GM20000 (cell line): ENCODE measurements around the gene IL1RAPL1.

Source experiments
- DNase-seq: peaks from one replicate; pipeline ENCODE4 v3.0.0; 2012; ENCODE audit warnings: low spot score
- TF ChIP-seq, protein P1 (sequence below): IDR thresholded peaks from 2 replicates; pipeline ENCODE4 v1.5.1; 2012; ENCODE audit warnings: mild to moderate bottlenecking, control low read depth; ENCODE audit errors: extremely low read depth, missing control alignments

Gene IL1RAPL1

DNA sequence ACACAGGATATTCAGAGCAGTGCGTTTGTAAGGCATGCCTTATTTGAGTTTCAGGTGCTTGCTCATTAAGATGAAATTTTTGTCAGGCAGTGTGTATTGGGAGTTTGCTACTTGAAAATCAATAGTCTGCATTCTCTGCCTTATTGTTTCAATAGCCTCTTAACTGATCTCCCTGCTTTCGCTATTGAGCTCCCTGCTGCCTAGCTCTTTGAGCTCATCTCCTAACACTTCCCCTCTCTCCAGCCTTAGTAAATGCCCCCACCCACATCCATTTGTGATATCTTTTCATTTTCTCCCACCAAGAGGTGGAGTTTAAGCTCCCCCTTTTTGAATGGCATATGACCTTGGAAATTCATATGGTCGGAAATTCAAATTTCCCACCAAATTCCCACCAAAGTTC lies 256.6 kb downstream of the IL1RAPL1 start:
- DNase-seq, result no peak
- TF ChIP-seq, protein P1, sequence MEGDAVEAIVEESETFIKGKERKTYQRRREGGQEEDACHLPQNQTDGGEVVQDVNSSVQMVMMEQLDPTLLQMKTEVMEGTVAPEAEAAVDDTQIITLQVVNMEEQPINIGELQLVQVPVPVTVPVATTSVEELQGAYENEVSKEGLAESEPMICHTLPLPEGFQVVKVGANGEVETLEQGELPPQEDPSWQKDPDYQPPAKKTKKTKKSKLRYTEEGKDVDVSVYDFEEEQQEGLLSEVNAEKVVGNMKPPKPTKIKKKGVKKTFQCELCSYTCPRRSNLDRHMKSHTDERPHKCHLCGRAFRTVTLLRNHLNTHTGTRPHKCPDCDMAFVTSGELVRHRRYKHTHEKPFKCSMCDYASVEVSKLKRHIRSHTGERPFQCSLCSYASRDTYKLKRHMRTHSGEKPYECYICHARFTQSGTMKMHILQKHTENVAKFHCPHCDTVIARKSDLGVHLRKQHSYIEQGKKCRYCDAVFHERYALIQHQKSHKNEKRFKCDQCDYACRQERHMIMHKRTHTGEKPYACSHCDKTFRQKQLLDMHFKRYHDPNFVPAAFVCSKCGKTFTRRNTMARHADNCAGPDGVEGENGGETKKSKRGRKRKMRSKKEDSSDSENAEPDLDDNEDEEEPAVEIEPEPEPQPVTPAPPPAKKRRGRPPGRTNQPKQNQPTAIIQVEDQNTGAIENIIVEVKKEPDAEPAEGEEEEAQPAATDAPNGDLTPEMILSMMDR, result no peak

GRCh38 chrX:28847423-28847822 lies 260.2 kb downstream of the IL1RAPL1 start:
- TF ChIP-seq, protein P1, result no peak
- DNase-seq, result no peak

DNA sequence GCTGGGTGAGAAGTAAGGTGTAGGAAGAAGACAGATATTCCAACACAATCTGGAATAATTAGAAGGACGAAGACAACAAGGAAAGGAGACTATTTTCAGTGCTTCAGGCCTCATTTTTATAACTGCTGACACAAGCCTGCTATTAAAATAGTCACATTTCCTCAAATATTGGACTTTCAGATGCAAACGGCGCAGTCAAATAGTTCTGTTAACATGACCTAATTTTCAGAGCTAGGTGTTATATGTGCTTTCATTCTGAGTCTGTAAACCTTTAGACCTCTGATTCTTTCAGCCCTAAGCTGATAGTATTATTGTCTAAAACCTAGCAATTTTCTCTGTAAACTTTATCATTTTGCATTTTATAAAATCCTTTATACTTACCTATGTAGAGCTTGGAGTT lies 261.5 kb downstream of the IL1RAPL1 start:
- DNase-seq, result no peak
- TF ChIP-seq, protein P1, result no peak

- TF ChIP-seq, protein P1, result no peak
Observed at GRCh38 chrX:28850955-28851354, 263.7 kb downstream of the IL1RAPL1 start.

GRCh38 chrX:28851871-28852270 lies 264.6 kb downstream of the IL1RAPL1 start:
- TF ChIP-seq, protein P1, result no peak
- DNase-seq, result no peak

More at GRCh38 chrX:28850955-28851354, 263.7 kb downstream of the IL1RAPL1 start:
- DNase-seq, result no peak

DNA sequence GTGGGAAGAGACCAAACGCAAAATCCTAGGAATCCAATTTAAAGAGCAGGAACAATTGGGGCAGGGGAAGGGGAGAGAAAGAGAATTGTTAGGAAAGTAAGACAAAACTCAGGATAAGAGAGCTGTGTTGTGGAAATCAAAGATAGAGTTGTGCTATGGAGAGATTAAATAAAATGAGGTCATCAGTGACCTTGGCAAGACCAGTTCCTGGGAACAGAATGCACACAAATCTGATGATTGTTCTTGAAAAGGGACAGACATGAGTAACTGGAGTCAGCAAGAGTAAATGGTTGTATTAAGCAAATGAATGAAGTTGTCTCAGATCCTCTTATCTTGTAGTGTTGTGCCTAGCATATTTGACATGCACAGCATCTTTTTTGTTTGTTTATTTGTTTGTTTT lies 267.4 kb downstream of the IL1RAPL1 start:
- DNase-seq, result no peak

GRCh38 chrX:28876408-28876807 lies 289.2 kb downstream of the IL1RAPL1 start:
- DNase-seq, result no peak
- TF ChIP-seq, protein P1, result no peak

More for the DNA sequence above, 267.4 kb downstream of the IL1RAPL1 start:
- TF ChIP-seq, protein P1, result no peak
